Mammary epithelial cell (primary cell): Measurements from ENCODE around the gene GOT1.

Source experiments
- CTCF ChIP-seq, 2 donors: IDR thresholded peaks in 1 of 2; conservative IDR thresholded peaks in 1 of 2; 2 replicates each; pipeline ENCODE4 v1.5.1; 2011 to 2012; ENCODE audit warnings: inconsistent platforms in 2 of 2, low read length in 2 of 2, mild to moderate bottlenecking in 2 of 2, control low read depth in 1 of 2, low read depth in 1 of 2; ENCODE audit not compliant: insufficient read depth in 1 of 2; ENCODE audit errors: extremely low read depth in 1 of 2
- EZH2 ChIP-seq: IDR thresholded peaks from 2 replicates; pipeline ENCODE4 v1.6.1; 2012; ENCODE audit warnings: low read length, inconsistent platforms, borderline replicate concordance

- TF ChIP-seq CTCF (conservative IDR thresholded peaks at IDR 0.05 in 1 of 2, IDR thresholded peaks at IDR 0.05 in 1 of 2; ENCODE audit: extremely low read depth in 1 of 2, insufficient read depth in 1 of 2, low read depth in 1 of 2, low read length in 2 of 2) (no peak), EZH2 (no peak)
Observed at GRCh38 chr10:99406149-99406548, 24.3 kb downstream of the GOT1 start.
